Measurements from ENCODE around the gene ZNF628.

ZNF628 gene

GRCh38 chr19:55482156-55482961, 5.9 kb downstream of the ZNF628 start:
- Histone ChIP-seq H3K27ac (ENCODE audit: low read length) (no peak overlapping the region), H2AFZ (ENCODE audit: low read depth, low read length) (no peak overlapping the region), H4K20me1 (ENCODE audit: insufficient read depth, low read length) (peaks cover 19% of the 10 kb centered on the region), H3K9me3 (ENCODE audit: insufficient read depth, low read length, severe bottlenecking) (no peaks in the 10 kb centered on the region), H3K4me1 (ENCODE audit: insufficient read depth, low read length) (peaks cover 62% of the 10 kb centered on the region), H3K4me2 (ENCODE audit: insufficient read depth, low read length) (no peak overlapping the region), H3K36me3 (ENCODE audit: insufficient read depth, low read length) (peaks cover 23% of the 10 kb centered on the region), H3K9ac (ENCODE audit: low read depth, low read length) (no peak overlapping the region), H3K27me3 (ENCODE audit: insufficient read depth, low read length, poor library complexity) (no peaks in the 10 kb centered on the region), H3K4me3 (ENCODE audit: low read depth in 1 of 2, low read length in 2 of 2) (no peak overlapping the region), H3K79me2 (ENCODE audit: insufficient read depth, low read length) (peaks cover 44% of the 10 kb centered on the region)
- TF ChIP-seq EZH2 (IDR thresholded peaks at IDR 0.05; ENCODE audit: borderline replicate concordance, low read depth, low read length, severe bottlenecking), result no peak
- no peak for ATAC-seq (ENCODE audit: insufficient read depth, low read depth)
- DNase-seq, result no peak

- peaks cover 54% of the 10 kb centered on the region for H3K4me1 ChIP-seq (ENCODE audit: insufficient read depth, low read length)
- no peaks in the 10 kb centered on the region for H3K27me3 ChIP-seq (ENCODE audit: insufficient read depth, low read length, poor library complexity)
- peaks cover 23% of the 10 kb centered on the region for H3K36me3 ChIP-seq (ENCODE audit: insufficient read depth, low read length)
- no peak overlapping the region for H3K9ac ChIP-seq (ENCODE audit: low read depth, low read length)
- ATAC-seq (ENCODE audit: insufficient read depth, low read depth) (no peak), DNase-seq (no peak)
- no peak overlapping the region for H3K27ac ChIP-seq (ENCODE audit: low read length)
- TF ChIP-seq CTCF (IDR thresholded peaks at IDR 0.05; ENCODE audit: borderline replicate concordance, extremely low read depth, low read length, poor library complexity, severe bottlenecking) (no peak), EZH2 (IDR thresholded peaks at IDR 0.05; ENCODE audit: borderline replicate concordance, low read depth, low read length, severe bottlenecking) (no peak)
- H3K4me2 ChIP-seq (ENCODE audit: insufficient read depth, low read length), result peak overlapping the region; percentile 98; the same call in 1 of the 2 replicates
- H3K4me3 ChIP-seq (ENCODE audit: low read depth in 1 of 2, low read length in 2 of 2), result no peak overlapping the region
- H2AFZ ChIP-seq (ENCODE audit: low read depth, low read length), result no peak overlapping the region
- H4K20me1 ChIP-seq (ENCODE audit: insufficient read depth, low read length), result peaks cover 19% of the 10 kb centered on the region
- H3K79me2 ChIP-seq (ENCODE audit: insufficient read depth, low read length), result peaks cover 36% of the 10 kb centered on the region
- no peaks in the 10 kb centered on the region for H3K9me3 ChIP-seq (ENCODE audit: insufficient read depth, low read length, severe bottlenecking)
Measured at GRCh38 chr19:55482967-55483705, 6.7 kb downstream of the ZNF628 start.

- Histone ChIP-seq H4K20me1 (ENCODE audit: insufficient read depth, low read length) (peaks cover 14% of the 10 kb centered on the region), H3K4me2 (ENCODE audit: insufficient read depth, low read length) (peak overlapping the region; percentile 98), H2AFZ (ENCODE audit: low read depth, low read length) (no peak overlapping the region), H3K36me3 (ENCODE audit: insufficient read depth, low read length) (peaks cover 23% of the 10 kb centered on the region), H3K9ac (ENCODE audit: low read depth, low read length) (peak overlapping the region; percentile 79), H3K9me3 (ENCODE audit: insufficient read depth, low read length, severe bottlenecking) (no peaks in the 10 kb centered on the region), H3K27me3 (ENCODE audit: insufficient read depth, low read length, poor library complexity) (no peaks in the 10 kb centered on the region), H3K4me1 (ENCODE audit: insufficient read depth, low read length) (peaks cover 46% of the 10 kb centered on the region), H3K4me3 (ENCODE audit: low read depth in 1 of 2, low read length in 2 of 2) (peak overlapping the region; percentile 64 to 91; a peak in 3 of 4 replicates), H3K27ac (ENCODE audit: low read length) (peak overlapping the region; percentile 83; the same call in 1 of the 2 replicates), H3K79me2 (ENCODE audit: insufficient read depth, low read length) (peaks cover 28% of the 10 kb centered on the region)
- ATAC-seq (ENCODE audit: insufficient read depth, low read depth) (no peak), DNase-seq (no peak)
- TF ChIP-seq CTCF (IDR thresholded peaks at IDR 0.05; ENCODE audit: borderline replicate concordance, extremely low read depth, low read length, poor library complexity, severe bottlenecking), result no peak
- TF ChIP-seq EZH2 (IDR thresholded peaks at IDR 0.05; ENCODE audit: borderline replicate concordance, low read depth, low read length, severe bottlenecking), result no peak
Measured at GRCh38 chr19:55483706-55484592, 7.5 kb downstream of the ZNF628 start.

Measured in DND-41 (cell line).